Osteoblast (primary cell): ENCODE data around the gene UFD1. TPM values are rescaled to one million over a fixed set of nuclear protein-coding genes. Genes with fewer than 3 reads are reported as not detected.
A peak's percentile ranks its signal among the peaks of the same experiment; 100 is the strongest.

Experiments used
- DNase-seq: peaks from one replicate; pipeline ENCODE4 v3.0.0; 2011; ENCODE audit warnings: low spot score, mixed read lengths; ENCODE audit not compliant: insufficient read length; ENCODE audit errors: missing footprints
- H2AFZ ChIP-seq: 2 replicates; pipeline ENCODE4 v1.6.0; 2011; ENCODE audit warnings: mild to moderate bottlenecking, low read length
- H3K27ac ChIP-seq: 2 replicates; pipeline ENCODE4 v1.5.1; 2011; ENCODE audit warnings: mild to moderate bottlenecking, low read depth, low read length, moderate library complexity
- H3K27me3 ChIP-seq: 2 replicates; pipeline ENCODE4 v1.6.0; 2012; ENCODE audit warnings: mild to moderate bottlenecking, control low read depth, inconsistent platforms, low read length, moderate library complexity; ENCODE audit not compliant: insufficient read depth
- H3K36me3 ChIP-seq: 2 replicates; pipeline ENCODE4 v1.5.1; 2011; ENCODE audit warnings: mild to moderate bottlenecking, low read length, control low read depth, moderate library complexity; ENCODE audit not compliant: insufficient read depth
- H3K4me1 ChIP-seq: 2 replicates; pipeline ENCODE4 v1.5.1; 2011; ENCODE audit warnings: mild to moderate bottlenecking, low read length, control low read depth, moderate library complexity; ENCODE audit not compliant: insufficient read depth
- H3K4me2 ChIP-seq: 2 replicates; pipeline ENCODE4 v1.6.0; 2011; ENCODE audit warnings: mild to moderate bottlenecking, low read length; ENCODE audit not compliant: insufficient read depth
- H3K4me3 ChIP-seq: fragments of 200-600 bp; sonication (generic); 3 replicates; pipeline ENCODE4 v1.5.1; 2012; ENCODE audit warnings: mild to moderate bottlenecking, low read length, inconsistent platforms; ENCODE audit not compliant: insufficient read depth
- H3K79me2 ChIP-seq: 2 replicates; pipeline ENCODE4 v1.6.0; 2012; ENCODE audit warnings: mild to moderate bottlenecking, low read length, control low read depth, inconsistent platforms; ENCODE audit not compliant: insufficient read depth
- H3K9me3 ChIP-seq: 2 replicates; pipeline ENCODE4 v1.5.1; 2011; ENCODE audit warnings: low read depth, low read length, control low read depth
- H4K20me1 ChIP-seq: 2 replicates; pipeline ENCODE4 v1.6.0; 2012; ENCODE audit warnings: mild to moderate bottlenecking, low read length, control low read depth; ENCODE audit not compliant: insufficient read depth
- total RNA-seq: library from RNA; depleted of rRNA; stranded (reverse); fragments of >200 nt; gene quantifications from 2 replicates; pipeline ENCODE4 v1.2.3, GENCODE V29; 2012
- TF ChIP-seq, protein P1 (sequence below): IDR thresholded peaks from 2 replicates; pipeline ENCODE4 v1.5.1; 2011; ENCODE audit warnings: mild to moderate bottlenecking, low read depth, low read length, moderate library complexity; ENCODE audit errors: extremely low read depth

The UFD1 gene
- total RNA-seq, 1 donor, result 56.8 TPM

DNA sequence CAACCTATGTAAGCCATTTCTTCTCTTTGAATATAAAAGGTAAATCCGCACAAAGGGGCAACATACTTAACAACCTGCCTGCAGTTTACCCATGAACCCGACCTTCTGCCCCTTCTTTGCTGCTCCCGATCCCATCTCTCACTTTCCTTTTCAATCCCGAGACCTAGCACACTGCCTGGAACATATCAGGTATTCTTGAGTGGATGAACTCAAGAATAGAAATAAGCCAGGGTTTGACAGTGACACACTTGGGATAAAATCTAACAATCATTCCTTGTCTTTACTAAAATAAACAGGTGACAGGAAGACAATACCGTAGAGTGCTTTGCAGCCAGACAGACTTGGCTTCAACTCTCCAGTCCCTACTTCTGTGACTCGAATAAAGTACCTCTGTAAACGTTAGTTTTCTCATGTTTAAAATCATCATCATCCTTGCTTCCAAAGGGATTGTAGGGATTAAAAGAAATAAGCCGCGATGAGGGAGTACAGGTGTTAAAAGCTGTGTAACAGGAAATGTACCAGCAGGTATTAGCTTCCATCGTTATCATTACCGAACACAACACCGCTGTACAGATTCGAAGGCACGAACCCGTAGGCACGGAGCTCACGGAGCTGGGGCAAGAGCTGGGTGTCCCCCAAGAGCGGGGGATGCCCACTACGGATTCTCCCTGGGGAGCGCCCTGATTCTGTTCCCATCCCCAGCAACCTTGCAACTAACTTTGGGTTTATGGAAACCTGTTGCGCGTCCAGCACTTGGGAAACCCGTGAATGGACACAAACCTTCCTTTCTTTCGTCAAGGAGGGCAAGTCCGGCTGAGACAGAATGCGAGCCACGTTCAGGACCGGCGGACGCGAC lies 720 bp downstream of the UFD1 start:
- peaks cover 30% of the 10 kb centered on the region for H4K20me1 ChIP-seq
- H3K4me3 ChIP-seq, result peak overlapping the region; percentile 88
- H3K79me2 ChIP-seq, result peaks cover 67% of the 10 kb centered on the region
- peak overlapping the region; percentile 100 for H3K27ac ChIP-seq
- no peaks in the 10 kb centered on the region for H3K27me3 ChIP-seq
- no peaks in the 10 kb centered on the region for H3K9me3 ChIP-seq
- TF ChIP-seq, protein P1, sequence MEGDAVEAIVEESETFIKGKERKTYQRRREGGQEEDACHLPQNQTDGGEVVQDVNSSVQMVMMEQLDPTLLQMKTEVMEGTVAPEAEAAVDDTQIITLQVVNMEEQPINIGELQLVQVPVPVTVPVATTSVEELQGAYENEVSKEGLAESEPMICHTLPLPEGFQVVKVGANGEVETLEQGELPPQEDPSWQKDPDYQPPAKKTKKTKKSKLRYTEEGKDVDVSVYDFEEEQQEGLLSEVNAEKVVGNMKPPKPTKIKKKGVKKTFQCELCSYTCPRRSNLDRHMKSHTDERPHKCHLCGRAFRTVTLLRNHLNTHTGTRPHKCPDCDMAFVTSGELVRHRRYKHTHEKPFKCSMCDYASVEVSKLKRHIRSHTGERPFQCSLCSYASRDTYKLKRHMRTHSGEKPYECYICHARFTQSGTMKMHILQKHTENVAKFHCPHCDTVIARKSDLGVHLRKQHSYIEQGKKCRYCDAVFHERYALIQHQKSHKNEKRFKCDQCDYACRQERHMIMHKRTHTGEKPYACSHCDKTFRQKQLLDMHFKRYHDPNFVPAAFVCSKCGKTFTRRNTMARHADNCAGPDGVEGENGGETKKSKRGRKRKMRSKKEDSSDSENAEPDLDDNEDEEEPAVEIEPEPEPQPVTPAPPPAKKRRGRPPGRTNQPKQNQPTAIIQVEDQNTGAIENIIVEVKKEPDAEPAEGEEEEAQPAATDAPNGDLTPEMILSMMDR, result no peak
- peaks cover 22% of the 10 kb centered on the region for H3K4me1 ChIP-seq
- H3K36me3 ChIP-seq, result peaks cover 20% of the 10 kb centered on the region
- peak; percentile 82 for DNase-seq
- peak overlapping the region; percentile 82 for H3K4me2 ChIP-seq
- H2AFZ ChIP-seq, result peak overlapping the region; percentile 84

DNA sequence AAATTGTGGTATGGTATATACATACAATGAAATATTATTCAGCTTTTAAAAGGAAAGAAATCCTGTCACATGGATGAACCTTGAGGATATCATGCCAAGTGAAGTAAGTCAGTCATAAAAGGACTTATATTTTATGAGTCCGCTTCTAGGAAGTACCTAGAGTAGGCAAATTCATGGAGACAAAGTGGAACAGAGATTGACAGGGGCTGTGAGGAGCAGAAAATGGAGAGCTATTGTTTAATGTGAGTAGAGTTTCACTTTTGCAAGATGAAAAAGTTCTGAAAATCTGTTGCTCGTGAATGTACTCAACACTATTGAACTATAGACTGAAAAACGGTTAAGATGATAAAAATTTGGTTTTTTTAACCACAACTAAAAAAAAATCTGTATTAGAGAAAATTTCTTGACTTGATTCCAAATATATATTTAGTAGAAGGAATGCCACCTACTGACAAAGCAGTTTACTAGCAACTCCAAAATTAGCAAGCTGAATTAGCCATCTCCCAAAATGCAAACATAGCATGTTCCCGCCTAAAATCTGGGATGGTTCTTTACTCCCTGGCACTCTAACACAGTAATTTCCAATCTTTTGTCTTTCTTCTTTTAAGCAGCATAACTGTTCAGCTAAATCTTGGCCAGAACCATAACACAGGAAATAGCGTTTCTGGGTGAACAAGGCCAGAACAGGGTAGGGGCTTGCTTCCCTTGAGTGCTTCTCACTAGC lies 1.5 kb downstream of the UFD1 start:
- Histone ChIP-seq H3K27ac (peak overlapping the region; percentile 100), H2AFZ (no peak overlapping the region), H4K20me1 (peaks cover 36% of the 10 kb centered on the region), H3K9me3 (no peaks in the 10 kb centered on the region), H3K79me2 (peaks cover 74% of the 10 kb centered on the region), H3K36me3 (peaks cover 28% of the 10 kb centered on the region), H3K4me3 (peak overlapping the region; percentile 88), H3K4me1 (peaks cover 22% of the 10 kb centered on the region), H3K27me3 (no peaks in the 10 kb centered on the region), H3K4me2 (peak overlapping the region; percentile 82)
- no peak for DNase-seq
- TF ChIP-seq, protein P1, result peak; percentile 33

DNA sequence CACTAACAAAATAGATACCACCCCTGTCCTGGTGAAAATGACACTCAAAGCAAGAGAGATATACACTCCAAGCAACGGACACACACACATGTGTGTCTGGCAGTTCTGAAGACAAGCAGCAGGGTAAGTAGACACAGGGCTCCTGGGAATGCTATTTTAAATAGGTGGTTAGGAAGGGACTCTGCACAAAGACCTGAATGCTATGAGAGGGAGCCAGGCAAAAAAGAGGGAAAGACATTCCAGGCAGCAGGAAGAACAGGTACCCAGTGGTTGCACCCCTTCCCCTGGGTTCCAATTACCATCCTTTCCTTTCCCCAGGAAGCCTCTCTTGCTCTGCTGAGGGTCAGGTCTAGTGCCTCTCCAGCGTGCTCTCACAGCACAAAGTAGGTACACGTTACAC lies 3.0 kb downstream of the UFD1 start:
- Histone ChIP-seq H3K79me2 (peaks cover 81% of the 10 kb centered on the region), H4K20me1 (peaks cover 40% of the 10 kb centered on the region), H3K36me3 (peaks cover 41% of the 10 kb centered on the region), H3K9me3 (no peaks in the 10 kb centered on the region), H3K4me3 (no peak overlapping the region), H3K4me1 (peaks cover 22% of the 10 kb centered on the region), H3K27me3 (no peaks in the 10 kb centered on the region), H3K4me2 (no peak overlapping the region), H3K27ac (no peak overlapping the region), H2AFZ (no peak overlapping the region)
- DNase-seq, result no peak
- TF ChIP-seq, protein P1, result no peak

DNA sequence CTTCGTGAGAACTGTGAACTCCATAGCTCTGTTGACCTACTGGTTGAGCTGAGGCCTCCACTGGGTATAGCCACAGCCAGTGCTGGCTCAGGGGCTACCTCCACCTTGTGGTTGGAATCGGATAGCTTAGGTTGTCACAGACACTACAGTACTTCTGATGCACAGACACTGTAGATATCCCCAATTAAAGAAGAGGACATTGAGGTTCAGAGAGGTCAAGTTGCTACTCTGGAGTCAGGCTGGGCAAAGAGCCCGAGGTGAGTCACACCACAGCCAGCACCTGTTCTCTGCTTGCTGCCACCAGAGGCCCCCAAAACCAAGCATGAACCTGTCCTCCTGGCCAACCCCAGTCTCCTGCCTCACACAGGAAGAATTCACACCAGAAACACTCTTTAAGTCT lies 5.4 kb downstream of the UFD1 start:
- Histone ChIP-seq H4K20me1 (peaks cover 51% of the 10 kb centered on the region), H3K4me2 (no peak overlapping the region), H3K27me3 (no peaks in the 10 kb centered on the region), H3K79me2 (peaks cover 77% of the 10 kb centered on the region), H2AFZ (no peak overlapping the region), H3K4me1 (peaks cover 11% of the 10 kb centered on the region), H3K36me3 (peaks cover 64% of the 10 kb centered on the region), H3K9me3 (no peaks in the 10 kb centered on the region), H3K27ac (no peak overlapping the region), H3K4me3 (no peak overlapping the region)
- DNase-seq, result no peak
- TF ChIP-seq, protein P1, result peak; percentile 22
